Pancreas (tissue), 10 donors: ENCODE data around the gene VEGFD. TPM values are rescaled to one million over a fixed set of nuclear protein-coding genes. Genes with fewer than 3 reads are reported as not detected.

ENCODE experiments used
- ATAC-seq, 4 donors: fragments of 200-7000 bp; cut with Tn5 transposase; one replicate each; pipeline versions ENCODE4 v1.8.0 to v1.9.1; 2020; ENCODE audit warnings: mild to moderate bottlenecking in 4 of 4, moderate library complexity in 4 of 4
- DNase-seq, 6 donors: peaks; one replicate each; pipeline ENCODE4 v3.0.0-alpha.2; 2020
- FAIRE-seq: peaks from 2 replicates; lab custom pipeline; 2012; peaks lifted over from hg19 to GRCh38; lab: Jason Lieb, UNC
- H3K27ac ChIP-seq, 4 donors: fragments of 200-600 bp; sonication (generic); 1 replicate in 3 of 4; 2 replicates in 1 of 4; pipeline versions ENCODE4 v1.5.0 to v1.8.0; 2020
- H3K27me3 ChIP-seq, 4 donors: fragments of 200-600 bp; one replicate each; pipeline ENCODE4 v1.8.0; 2021
- H3K36me3 ChIP-seq, 3 donors: fragments of 200-600 bp; sonication (generic) in 1 of 3; one replicate each; pipeline versions ENCODE4 v1.5.0 to v1.8.0; 2020 to 2021
- H3K4me1 ChIP-seq, 3 donors: fragments of 200-600 bp; one replicate each; pipeline ENCODE4 v1.8.0; 2021
- H3K4me3 ChIP-seq, 4 donors: fragments of 200-600 bp; sonication (generic) in 2 of 4; one replicate each; pipeline versions ENCODE4 v1.5.0 to v1.8.0; 2020 to 2021
- H3K9me3 ChIP-seq, 4 donors: fragments of 200-600 bp; one replicate each; pipeline ENCODE4 v1.8.0; 2021
- WGBS, 2 donors: extraction: QIAGEN DNeasy Blood & Tissue Kit; methylation state at CpG; one replicate each; pipeline ENCODE4 v1.1.7; 2013; 5-methylcytosine and 5-hydroxymethylcytosine counted together
- intact Hi-C, 3 donors: fragments of 100-400 bp; cut with DNase I; formaldehyde crosslinking; loops; one replicate each; pipeline versions ENCODE4 v1.11.1 to v1.14.2; 2022
- polyA plus RNA-seq, 2 donors: library from polyadenylated mRNA; stranded (reverse); fragments of 200-250 nt; gene quantifications; one replicate each; pipeline ENCODE4 v1.2.3, GENCODE V29; 2013
- total RNA-seq, 6 donors: library from RNA; stranded (reverse); fragmentation: NEBNext Ultra II Directional in 4 of 6; extraction: Animal tissue kit (Norgen Biotek cat#: 25700) in 4 of 6; gene quantifications; one replicate each; pipeline versions ENCODE4 v1.2.1 to v1.2.4, GENCODE V29; 2021 to 2023
- TF ChIP-seq, protein P1 (sequence below), 4 donors: fragments of 200-600 bp; sonication (generic) in 3 of 4; IDR thresholded peaks; one replicate each; pipeline versions ENCODE4 v1.5.0 to v1.8.0; 2021; ENCODE audit warnings: antibody characterized with exemption in 4 of 4
- donor health status: healthy with polysubstance abuse.
- donor health status: DM: no; HTN: no; CAD: no; lungs with moderate emphysema.
- donor health status: DM: no; HTN: no; CAD: no.
- donor health status: control.
- donor health status: control.
- donor health status: Bipolar disorder and iron deficiency.
- donor health status: DM: yes; HTN: yes; CAD: no.
- donor health status: DM: no; HTN: no; CAD: no.
- donor health status: DM: no; HTN: no; CAD: no.
- donor health status: DM: yes; HTN: yes; CAD: no.

Gene VEGFD
- total and polyA plus RNA-seq, 8 donors = 0.19 to 1.3 (median 0.49) TPM; not detected in 1

DNA sequence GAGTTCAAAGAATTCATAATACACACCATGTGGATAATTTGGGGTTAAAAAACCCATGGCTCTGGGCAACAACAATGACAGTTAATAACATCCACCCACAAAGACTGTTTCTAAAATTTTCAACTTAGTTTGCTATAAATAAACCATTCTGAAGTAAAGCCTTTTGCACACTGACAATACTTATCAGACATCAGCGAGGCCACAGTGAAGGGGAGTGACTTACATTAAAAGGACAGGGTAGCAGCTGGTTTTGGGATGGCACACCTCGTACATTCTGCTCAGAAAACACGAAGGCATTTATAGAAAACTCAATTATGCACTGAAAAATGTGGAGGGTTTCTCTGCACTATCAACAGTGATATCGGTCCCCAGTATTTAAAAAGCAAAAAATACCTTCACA is 63.9 kb downstream of the VEGFD start:
- ATAC-seq (no peak), FAIRE-seq (no peak), DNase-seq (no peak)
- no peaks in the 10 kb centered on the region for H3K27me3 ChIP-seq
- peaks cover 0 to 8% (median 0%) of the 10 kb centered on the region in 3 donors for H3K36me3 ChIP-seq
- H3K9me3 ChIP-seq = no peaks in the 10 kb centered on the region
- intact Hi-C loops = no loop called here
- H3K4me1 ChIP-seq = no peaks in the 10 kb centered on the region
- WGBS, 2 donors = 58 to 71% methylated on average over 4 of the region's 4 CpGs
- no peak overlapping the region for H3K27ac ChIP-seq
- TF ChIP-seq, protein P1, sequence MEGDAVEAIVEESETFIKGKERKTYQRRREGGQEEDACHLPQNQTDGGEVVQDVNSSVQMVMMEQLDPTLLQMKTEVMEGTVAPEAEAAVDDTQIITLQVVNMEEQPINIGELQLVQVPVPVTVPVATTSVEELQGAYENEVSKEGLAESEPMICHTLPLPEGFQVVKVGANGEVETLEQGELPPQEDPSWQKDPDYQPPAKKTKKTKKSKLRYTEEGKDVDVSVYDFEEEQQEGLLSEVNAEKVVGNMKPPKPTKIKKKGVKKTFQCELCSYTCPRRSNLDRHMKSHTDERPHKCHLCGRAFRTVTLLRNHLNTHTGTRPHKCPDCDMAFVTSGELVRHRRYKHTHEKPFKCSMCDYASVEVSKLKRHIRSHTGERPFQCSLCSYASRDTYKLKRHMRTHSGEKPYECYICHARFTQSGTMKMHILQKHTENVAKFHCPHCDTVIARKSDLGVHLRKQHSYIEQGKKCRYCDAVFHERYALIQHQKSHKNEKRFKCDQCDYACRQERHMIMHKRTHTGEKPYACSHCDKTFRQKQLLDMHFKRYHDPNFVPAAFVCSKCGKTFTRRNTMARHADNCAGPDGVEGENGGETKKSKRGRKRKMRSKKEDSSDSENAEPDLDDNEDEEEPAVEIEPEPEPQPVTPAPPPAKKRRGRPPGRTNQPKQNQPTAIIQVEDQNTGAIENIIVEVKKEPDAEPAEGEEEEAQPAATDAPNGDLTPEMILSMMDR (IDR thresholded peaks at IDR 0.05) = no peak
- no peak overlapping the region for H3K4me3 ChIP-seq

DNA sequence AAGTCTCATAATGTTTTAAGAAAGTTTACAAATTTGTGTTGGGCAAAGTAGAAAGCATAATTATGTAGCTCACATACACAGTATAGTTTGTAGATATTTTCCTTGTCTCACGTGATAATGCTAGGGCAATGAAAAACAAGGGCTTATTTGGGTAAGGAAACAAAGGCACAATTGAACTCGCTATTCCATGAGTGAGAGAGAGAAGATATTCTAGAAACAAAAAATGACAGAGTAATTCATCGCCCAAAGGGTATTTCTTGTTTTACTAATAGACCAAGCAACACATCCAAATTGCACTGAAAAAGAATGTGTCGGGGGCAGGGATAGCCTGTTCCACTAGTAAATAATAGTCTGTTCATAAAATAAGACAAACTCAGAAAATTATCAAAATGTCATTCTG is 65.1 kb downstream of the VEGFD start:
- H3K4me3 ChIP-seq = no peak overlapping the region
- intact Hi-C loops = no loop called here
- no peak for ATAC-seq
- 86 to 95% methylated on average over 4 of the region's 4 CpGs for WGBS, 2 donors
- H3K27ac ChIP-seq = no peak overlapping the region
- H3K4me1 ChIP-seq = no peaks in the 10 kb centered on the region
- DNase-seq = no peak
- TF ChIP-seq, protein P1 (IDR thresholded peaks at IDR 0.05) = no peak
- no peaks in the 10 kb centered on the region for H3K9me3 ChIP-seq
- peak; percentile 29 for FAIRE-seq
- peaks cover 0 to 8% (median 0%) of the 10 kb centered on the region in 3 donors for H3K36me3 ChIP-seq
- H3K27me3 ChIP-seq = no peaks in the 10 kb centered on the region

DNA sequence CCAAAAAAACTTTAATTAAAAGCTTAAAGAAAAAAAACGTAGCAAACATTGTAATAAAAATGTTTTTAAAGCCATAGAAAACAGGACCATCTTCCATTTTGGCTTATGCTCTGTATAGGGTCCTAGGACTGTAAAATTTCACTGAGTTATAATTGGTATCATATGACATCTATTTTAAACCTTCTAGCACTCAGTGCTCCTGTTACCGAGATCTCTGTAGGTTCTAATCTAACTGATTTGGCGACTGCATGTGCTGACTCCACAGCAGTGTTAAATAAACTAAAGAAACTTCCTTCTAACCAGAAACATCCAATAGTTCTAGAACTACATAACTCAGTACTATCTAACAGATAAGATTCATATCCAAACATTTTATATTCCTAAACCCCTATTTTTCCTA is 68.7 kb downstream of the VEGFD start, which contains the start of gene ASB11:
Gene ASB11, minus strand, starts transcription at position 132 of the 400 bp plus-strand sequence. Its CDS starts 35 bp downstream, at position 97.
- WGBS, 2 donors = 24 to 30% methylated on average over 3 of the region's 3 CpGs
- ATAC-seq = peak in 2 of 4 donors; percentile 27 to 74

DNA sequence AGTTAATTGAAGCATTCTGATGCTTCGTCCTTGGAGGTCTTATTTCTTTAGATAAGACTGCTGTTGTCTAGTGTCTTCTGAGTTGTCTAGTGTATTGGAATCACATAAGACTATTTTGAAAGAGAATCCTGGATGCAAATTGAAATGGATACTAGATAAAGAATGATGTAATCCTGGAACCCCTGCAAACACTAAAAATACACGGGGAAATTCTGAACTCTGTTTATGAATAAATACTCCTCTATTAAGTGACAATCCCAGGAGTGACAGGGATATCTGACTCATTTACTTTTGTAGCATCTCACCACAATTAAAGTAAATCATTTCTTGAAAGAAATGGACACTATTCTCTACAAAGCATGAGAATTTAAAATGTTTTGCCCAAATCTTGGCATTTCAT is 69.7 kb downstream of the VEGFD start:
- no peak overlapping the region for H3K27ac ChIP-seq
- no peak overlapping the region for H3K4me3 ChIP-seq
- ATAC-seq (no peak), DNase-seq (no peak), FAIRE-seq (no peak)
- no peaks in the 10 kb centered on the region for H3K9me3 ChIP-seq
- H3K27me3 ChIP-seq = peaks cover 0 to 10% (median 0%) of the 10 kb centered on the region in 4 donors
- TF ChIP-seq, protein P1 (IDR thresholded peaks at IDR 0.05) = no peak
- no peaks in the 10 kb centered on the region for H3K36me3 ChIP-seq
- WGBS, 2 donors = 33 to 51% methylated on average over 2 of the region's 2 CpGs
- intact Hi-C loops = no loop called here
- peaks cover 0 to 10% (median 9%) of the 10 kb centered on the region in 3 donors for H3K4me1 ChIP-seq

More for the DNA sequence above, 68.7 kb downstream of the VEGFD start, which contains the start of gene ASB11:
- FAIRE-seq (no peak), DNase-seq (no peak)
- Histone ChIP-seq H3K9me3 (no peaks in the 10 kb centered on the region), H3K27me3 (peaks cover 0 to 10% (median 0%) of the 10 kb centered on the region in 4 donors), H3K27ac (peak within 1 kb of the TSS in 1 of 4 donors; percentile 18), H3K4me3 (no peak within 1 kb of the TSS), H3K36me3 (peaks cover 0 to under 1% (median 0%) of the 10 kb centered on the region in 3 donors), H3K4me1 (peaks cover 0 to 7% (median 5%) of the 10 kb centered on the region in 3 donors)
- TF ChIP-seq, protein P1 (IDR thresholded peaks at IDR 0.05) = no peak
- intact Hi-C loops = no loop called here

DNA sequence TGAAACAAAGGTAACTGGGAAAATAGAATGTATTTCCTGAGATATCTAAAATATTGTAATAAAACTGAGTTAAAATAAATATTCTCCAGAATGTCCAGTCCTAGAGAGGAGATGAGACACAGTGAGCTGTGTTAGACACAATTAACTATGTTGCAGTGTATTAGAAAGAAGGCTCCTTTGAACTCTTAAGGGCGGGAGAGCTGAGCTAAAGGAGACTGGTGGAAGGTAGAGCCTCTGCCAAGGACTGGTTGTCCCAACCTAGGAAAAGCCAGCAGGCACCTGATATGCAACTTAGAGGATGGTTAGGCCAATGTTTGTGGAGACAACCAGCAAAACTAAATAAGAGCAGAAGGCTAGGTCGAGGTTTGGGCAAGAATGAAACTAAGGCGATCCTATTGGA is 73.1 kb downstream of the VEGFD start:
- Histone ChIP-seq H3K27me3 (peaks cover 0 to 10% (median 0%) of the 10 kb centered on the region in 4 donors), H3K36me3 (no peaks in the 10 kb centered on the region), H3K4me3 (no peak overlapping the region), H3K4me1 (peaks cover 0 to 10% (median 9%) of the 10 kb centered on the region in 3 donors), H3K9me3 (no peaks in the 10 kb centered on the region), H3K27ac (peak overlapping the region in 2 of 4 donors; percentile 70 to 71)
- WGBS, 2 donors = 67 to 74% methylated on average over 3 of the region's 3 CpGs
- FAIRE-seq (no peak), DNase-seq (no peak), ATAC-seq (peak in 3 of 4 donors; percentile 38 to 57 (median 51))
- intact Hi-C loops = no loop called here
- TF ChIP-seq, protein P1 (IDR thresholded peaks at IDR 0.05) = no peak
